NOMO-1 treated with dmso at 0.1 percent for 144 hours (cell line): ENCODE measurements around the gene NOTCH2.
A peak's percentile ranks its signal among the peaks of the same experiment; 100 is the strongest.

Source experiments
- DNase-seq: peaks from one replicate; lab custom pipeline; 2025; ENCODE audit not compliant: unreplicated experiment; lab: John Stamatoyannopoulos, UW

NOTCH2 gene

DNA sequence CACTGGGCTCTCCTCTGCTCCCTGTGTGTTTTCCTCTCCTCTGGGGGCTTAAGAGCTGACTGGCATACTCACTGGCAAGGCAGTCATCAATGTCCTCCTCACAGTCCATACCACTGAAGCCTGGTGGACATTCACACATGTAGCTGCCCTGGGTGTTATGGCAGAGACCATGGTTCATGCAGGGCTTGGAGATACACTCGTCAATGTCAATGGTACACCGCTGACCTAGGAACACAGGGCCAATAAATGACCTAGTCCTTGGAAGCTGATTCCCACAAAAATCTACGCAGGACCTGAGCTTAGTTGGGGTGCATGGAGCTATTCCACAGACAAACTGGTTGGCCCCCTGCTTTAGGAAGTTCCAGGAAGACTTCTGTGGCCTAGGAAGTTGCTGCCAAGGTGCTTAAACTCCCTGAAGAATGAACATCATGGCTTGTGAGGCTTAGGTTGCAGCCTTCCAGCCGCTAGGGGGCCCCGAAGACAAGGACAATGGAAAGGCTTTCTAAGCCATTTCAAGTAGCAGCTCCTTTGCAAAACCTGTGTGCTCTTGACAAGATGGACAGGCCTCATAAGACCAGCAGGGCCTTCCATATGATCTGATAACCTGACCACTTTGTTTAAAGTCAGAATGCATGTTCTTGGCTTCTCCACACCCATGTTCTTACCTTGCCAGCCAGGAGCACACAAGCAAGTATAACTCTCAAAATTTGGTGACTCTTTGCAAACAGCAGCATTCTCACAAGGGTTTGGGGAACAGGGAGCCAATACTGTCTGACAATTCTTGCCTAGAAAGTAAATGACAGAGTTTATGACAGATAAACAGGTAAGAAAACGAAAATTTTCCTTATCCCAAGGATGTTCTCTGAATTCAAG, 120.9 kb downstream of the NOTCH2 start:
- DNase-seq, result peak; percentile 41

DNA sequence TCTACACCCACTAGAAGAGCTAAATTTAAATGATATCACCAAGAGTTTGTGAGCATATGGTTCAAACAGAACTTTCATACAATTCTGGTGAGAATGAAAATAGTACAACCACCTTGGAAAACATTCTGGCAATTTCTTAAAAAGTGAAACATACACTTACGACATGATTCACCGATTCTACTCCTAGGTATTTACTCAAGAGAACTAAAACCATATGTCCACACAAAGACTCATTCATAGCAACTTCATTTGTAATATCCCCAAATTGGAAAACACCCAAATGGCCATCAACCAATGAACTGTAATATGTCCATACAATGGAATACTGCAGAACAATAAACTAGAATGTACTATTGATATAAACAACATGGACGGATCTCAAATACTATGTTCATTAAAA, 122.0 kb downstream of the NOTCH2 start:
- DNase-seq, result no peak

DNA sequence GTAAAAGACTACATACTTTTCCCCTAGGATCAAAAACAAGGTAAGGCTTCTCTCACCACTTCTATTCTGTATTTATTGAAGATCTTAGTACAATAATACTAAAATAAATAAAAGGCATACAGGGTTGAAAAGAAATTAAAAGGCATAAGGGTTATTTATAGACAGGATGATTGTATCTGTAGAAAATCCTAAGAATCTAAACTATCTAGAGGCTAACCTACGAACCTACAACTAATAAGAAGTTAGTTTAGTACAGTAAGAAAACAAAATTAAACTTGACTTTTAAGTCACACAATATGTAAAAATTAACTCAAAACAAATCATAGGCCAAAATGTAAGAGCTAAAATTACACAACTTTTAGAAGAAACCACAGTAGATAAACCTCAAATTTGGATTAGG, 122.7 kb downstream of the NOTCH2 start:
- DNase-seq, result no peak

DNA sequence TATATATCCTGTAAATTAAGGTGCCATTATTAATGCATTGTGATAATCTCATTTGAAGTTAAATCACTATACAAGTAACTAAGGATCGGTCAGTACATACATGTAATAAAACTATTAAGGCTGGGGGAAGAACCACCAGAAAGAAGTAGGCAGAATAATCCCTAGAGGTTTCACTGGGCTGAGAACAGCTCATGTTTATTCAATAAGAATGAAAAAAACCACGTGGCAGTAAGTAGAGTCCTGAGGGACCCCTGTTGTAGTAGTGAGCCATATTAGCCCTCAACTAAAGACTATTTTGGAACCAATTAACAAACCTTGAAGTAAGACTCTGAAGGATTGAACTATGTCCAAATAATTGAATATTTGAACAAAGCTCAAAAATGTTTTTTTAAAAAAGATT, 126.2 kb downstream of the NOTCH2 start:
- no peak for DNase-seq

DNA sequence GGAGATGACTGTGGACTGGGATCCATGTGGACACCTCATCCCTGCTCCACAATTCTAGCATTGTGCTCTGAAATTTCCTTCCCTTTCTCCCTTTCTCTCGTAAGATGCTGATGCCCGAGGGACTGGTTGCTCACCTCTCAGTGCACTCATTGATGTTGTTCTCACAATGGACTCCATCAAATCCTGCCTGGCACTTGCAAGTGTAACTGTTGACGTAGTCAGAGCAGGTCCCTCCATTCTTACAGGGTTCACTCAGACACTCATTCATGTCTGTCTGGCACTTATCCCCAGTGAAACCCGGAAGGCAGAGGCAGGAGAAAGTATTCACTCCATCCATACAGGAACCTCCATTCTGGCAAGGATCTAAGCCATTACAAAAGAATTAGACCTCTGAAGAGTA, 128.1 kb downstream of the NOTCH2 start:
- no peak for DNase-seq

DNA sequence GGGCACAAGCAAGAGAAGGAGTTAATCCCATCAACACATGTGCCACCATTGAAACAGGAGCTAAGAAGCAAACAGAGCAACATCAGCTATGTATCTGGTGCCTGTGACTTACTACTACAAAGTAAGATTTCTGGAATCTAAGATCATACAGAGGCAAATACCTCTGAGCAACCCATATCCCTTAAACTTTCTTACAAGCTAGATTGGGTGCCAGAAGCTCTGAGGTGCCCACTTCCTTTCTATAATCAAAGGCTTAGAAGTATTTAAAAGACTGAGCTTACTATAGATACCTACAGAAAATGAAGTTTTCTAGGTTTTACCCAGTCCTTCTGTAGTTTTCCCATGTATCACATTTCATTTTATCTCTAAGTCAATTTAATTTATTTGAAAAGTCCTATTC, 128.8 kb downstream of the NOTCH2 start:
- DNase-seq, result no peak

DNA sequence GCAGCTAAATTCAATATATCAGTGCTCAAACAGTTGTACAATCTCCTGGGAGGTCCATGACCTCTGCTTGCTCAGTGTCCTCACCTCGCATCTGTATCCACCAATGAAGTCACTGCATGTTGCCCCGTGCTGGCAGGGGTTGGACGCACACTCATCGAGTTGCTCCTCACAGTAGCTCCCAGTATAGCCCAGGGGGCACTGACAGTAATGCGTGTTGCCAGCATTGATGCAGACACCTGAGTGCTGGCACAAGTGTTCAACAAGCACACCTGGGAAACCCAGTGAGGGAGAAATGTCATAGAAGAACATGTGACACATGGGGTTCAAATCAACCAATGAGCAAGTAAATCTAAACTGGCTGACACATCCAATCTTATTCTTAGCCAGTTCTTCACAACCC, 132.3 kb downstream of the NOTCH2 start:
- DNase-seq, result no peak

DNA sequence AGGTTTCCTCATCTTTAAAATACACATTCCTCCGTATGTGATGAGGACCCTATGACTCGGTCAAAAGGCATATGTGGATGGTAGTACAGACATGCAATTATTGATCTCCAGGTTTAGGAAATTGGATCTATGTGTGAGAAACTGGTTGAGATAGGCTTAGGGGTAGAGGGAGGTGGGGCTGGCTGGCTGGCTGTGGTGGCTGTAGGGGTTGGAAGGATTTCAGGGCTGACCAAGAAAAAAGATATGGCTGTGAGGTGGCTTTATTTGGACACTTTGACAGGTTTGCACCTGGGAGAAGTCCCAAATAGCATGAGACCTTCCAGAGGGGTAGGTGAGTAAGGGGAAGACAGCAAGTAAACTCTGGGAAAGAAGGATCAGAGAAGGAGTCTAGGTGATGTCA, 133.5 kb downstream of the NOTCH2 start:
- no peak for DNase-seq

DNA sequence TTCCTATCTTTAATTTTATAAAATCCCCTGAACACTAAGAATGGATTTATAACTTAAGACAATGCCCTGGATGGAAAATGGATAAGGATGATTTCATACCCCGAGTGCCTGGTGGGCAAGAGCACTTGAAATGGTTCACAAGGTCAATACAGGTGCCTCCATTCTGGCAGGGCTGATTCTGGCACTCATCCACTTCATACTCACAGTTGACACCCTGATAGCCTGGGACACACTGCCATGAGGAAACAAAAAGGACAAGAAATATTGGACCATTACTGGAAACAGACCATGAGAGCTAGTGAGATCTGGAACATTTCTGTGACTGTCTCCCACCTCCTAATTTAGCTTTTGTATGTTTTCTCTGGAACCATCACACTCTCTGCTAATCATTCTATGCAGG, 134.1 kb downstream of the NOTCH2 start:
- no peak for DNase-seq

DNA sequence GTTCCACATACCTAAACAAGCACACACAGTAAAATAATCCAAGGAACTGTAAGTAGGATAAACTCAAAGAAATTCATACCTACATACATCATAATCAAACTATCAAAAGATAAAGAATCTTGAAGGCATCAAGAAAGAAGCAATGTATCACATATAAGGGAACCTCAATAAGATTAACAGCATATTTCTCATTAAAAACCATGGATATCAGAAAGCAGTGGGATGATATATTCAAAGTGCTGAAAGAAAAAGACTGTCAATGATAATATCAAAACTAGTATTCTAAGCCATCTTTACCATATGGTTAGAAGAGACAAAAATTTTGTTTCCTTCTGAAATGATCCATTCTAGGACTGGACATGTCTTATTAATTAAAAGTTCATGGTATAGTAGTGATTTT, 136.1 kb downstream of the NOTCH2 start:
- no peak for DNase-seq

DNA sequence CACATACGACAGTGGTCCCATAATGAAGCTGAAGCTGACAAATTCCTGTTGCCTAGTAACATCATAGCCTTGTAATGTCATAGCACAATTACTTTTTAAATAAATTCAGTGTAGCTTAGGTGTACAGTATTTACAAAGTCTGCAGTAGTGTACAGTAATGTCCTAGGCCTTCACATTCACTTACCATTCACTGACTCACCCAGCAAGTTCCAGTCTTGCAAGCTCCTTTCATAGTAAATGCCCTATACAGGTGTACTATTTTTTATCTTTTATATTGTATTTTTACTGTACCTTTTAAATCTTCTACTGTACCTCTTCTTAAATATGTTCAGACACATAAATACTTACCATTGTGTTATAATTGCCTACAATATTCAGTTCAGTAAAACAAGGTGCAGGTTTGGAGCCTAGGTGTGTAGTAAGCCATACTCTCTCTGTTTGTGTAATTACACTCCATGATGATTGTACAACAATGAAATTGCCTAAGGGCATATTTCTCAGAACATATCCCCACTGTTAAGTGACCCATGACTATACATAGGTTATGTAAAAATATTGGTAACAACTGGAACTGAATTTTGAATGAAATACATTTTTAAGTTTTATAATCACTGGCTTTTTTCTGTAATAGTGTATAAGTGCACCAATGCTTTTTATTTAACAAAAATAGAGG, 139.7 kb downstream of the NOTCH2 start:
- DNase-seq, result no peak

DNA sequence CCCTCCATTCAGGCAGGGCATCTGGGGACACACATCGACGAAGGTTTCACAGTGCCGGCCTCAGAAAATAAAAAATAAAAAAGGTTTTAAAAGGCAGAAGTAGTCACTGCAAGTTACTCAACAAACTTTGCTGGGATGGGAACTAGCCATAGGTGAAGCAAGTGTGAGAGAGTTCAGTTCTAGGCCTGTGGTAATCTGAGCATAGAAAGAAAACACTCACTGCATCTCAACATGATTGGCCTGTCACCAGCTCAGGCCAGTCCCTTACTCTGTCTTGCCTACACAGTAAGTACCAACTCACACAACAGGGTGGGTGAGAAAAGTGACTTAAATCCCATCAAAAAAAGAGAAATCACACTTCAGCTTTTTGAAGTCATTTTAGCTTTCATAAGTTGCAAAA, 142.9 kb downstream of the NOTCH2 start:
- no peak for DNase-seq

DNA sequence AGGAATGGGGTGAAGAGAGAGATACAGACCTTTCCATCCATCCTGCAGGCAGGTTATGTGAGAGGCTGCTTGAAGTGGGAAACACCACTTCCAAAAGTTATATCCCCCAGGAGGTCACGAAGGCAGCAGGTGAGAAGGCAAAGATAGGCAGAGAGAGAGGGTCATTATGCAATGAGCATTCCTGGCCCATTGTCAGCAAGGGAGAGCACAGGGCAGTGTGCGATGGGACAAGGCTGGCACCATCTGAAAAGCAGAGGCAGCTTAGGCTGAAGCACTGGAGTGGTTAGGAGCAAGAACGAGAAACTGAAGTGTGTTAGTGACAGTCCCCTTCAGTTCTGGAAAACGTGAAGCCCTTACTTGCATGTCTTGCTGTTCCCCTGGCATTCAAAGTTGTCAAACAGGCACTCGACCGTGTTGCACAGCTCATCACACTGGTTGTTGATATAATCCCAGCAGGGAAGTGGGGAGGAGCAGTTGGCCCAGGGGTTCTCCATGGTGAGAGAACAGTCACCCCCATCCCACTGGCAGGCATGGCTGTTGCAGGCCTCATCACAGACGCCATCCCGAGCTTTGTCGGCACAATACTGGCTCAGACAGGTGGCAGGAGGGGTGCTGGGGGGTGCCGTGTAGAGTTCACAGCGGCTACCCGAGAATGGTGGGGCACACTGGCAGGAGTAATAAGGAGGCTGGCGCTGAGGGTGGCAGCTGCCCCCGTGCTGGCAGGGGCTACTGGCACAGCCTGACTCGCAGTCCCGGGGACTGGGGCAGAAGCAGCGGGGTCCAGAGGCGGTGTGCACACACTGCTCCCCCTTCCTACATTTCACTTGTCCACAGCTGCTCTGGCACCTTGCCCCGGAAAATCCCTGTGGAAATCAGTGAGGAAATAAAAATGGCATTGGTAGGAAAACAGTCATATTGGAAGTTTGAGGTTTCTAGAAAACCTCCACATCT, 144.2 kb downstream of the NOTCH2 start:
- no peak for DNase-seq

DNA sequence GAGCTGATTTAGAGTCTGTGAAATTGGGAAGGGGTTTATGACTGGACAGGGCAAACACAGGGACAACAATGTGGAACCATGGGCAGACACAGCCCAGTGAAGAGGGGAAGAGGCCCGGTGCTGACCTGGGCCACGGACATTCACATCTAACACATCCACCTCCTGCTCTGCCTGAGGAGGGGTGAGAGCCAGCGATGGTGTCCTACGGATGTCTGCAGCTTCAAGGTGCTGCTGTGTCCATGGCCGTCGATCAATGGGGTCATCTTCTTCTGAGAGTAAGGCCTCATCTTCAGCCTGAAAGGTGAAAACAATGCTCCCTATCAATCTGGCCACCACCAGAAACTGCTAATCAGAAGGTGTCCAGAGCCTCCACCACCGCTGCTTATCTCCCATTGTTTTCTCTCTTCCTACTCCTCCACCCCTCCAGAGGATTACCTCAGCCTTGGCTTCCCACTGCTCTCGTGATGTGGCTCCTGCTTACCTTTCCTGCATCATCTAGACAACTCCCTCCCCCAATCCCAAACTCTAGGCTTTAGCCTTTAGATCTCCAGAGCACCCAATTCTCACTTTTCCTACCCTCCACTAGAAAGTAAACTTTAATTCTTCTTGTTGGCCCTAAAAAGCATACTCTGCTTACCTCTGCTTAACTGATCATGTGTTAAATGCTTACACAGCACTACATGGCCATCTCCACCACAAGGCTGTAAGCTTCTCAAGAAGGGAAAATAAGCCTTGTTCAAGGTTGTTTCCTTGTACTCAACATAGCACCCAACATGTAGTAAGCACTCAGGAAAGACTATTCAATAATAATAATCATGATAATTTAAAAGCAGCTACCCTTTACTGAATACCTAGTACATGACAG, 149.1 kb downstream of the NOTCH2 start:
- no peak for DNase-seq

DNA sequence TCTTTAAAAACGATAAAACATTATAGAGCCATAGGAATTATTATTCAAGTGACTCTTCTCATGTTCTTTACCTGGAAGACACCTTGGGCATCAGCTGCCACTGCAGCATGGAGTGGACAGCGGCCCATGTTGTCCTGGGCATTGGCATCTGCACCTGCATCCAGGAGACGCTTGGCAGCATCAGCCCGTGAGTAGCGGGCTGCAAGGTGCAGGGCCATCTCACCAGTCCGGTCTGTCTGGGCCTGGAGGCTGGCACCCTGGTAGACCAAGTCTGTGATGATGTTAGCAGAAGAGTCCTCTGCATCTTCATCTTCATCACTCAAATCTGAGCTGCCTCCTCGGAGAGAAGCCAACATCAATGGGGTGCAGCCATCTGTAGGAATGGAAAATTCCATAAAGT, 150.2 kb downstream of the NOTCH2 start:
- no peak for DNase-seq

DNA sequence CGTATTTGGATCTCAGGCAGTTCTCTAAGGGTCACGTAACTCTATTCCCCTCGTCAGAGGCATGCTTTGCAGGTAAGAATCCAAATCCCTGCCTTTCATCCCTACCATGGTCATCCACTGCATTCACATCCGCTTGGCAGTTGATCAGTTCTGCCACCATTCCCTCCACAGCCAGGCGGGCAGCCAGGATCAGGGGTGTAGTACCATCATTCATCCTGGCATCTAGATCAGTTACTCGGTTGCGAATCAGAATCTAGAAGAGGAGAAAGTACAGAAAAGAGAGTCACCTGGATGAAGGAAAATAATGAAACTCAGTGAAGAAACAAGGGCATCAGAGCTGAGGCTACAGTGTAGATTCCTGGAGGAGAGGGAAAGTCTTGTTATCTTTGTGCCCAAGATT, 151.2 kb downstream of the NOTCH2 start:
- no peak for DNase-seq

DNA sequence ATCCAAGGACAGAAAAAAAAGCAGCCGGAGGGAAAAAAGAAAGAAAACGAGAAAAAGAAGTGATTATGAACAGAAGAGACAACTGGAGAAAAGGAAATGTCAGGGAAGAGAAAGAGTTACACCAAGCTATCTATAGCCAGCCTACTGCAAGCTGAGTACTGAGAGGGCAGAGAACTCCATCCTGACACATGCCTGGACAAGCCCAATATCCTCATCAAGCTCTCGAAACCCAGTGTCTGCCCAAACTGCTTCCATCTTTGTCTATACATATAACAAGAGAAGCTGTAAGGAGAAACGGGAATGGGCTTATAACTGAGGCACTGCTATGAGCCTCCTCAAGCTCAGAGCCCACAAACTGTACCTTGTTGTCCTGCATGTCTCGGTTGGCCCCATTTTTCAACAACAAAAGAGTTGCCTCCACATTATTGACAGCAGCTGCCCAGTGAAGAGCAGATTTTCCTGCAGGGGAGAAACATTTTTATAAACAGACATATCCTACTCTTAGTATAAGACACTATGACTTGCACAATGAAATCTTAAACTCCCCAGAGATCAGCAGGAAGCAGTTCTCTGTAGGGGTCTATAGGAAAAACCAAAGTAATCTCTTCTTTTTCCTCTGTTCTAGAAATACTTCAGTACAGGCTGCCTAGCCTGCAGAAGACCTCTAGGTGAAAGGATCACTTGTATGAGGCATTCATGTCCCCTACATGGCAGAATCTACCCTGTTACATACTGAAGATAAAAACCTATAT, 152.0 kb downstream of the NOTCH2 start:
- DNase-seq, result no peak

DNA sequence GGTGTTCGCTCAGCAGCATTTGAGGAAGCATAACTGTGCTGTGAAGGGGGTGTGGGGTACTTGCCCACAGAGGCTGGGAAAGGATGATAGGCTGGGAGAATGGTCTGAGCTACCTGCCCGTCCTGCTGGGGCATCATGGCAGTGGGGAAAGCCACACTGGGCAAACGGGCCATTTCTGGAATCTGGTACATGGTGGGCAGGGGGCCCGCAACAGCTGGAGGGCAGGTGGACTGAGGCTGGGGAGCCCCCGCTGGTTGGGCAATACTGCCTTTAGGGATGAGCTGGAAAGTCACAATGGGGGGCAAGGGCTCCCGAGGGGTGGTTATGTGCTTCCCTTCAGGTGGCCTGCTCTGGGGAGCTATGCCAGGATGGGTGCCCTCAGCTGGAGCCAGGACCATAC, 153.9 kb downstream of the NOTCH2 start:
- no peak for DNase-seq

DNA sequence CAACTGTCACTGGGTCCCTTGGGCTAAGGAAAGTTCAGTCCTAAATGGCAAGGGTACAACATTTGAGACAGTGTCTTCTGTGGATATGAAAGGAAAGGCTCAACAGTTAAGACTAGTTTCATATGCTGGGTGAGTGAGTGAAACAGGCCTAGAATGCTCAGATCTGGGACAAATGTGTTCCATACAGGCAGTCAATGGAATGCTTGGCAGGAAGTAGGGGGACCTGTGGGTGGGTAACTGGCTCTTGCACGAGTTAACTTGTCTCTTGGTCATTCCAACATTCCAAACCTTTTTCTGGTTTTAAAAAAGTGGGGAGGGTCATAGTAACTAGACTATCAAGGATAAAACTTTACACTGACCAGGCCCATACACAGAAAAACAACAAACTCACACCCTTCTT, 155.4 kb downstream of the NOTCH2 start:
- no peak for DNase-seq

DNA sequence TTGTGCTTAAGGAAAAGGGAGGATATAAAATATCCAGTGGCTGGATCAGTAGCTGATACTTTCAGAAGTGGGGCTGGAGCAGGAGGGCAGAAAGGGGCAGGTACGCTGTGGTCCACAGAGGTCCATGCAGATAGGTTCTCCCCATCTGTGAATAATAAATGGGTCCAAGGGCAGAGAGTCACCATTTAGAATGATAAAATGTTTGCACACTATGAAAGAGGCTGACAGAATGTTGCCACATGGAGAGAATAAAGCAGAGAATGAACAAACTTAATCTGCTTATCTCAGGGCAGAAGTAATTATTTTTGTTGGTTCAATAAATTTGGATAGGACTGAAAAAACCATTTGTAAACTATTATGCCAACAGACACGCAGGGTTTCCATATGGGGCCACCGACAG, 156.5 kb downstream of the NOTCH2 start:
- DNase-seq, result no peak
